Measurements from ENCODE around the gene NEU1. TPM values are rescaled to one million over a fixed set of nuclear protein-coding genes. Genes with fewer than 3 reads are reported as not detected.

Gene NEU1
- total RNA-seq, 1 donor from 2014 or later: 21.6 TPM

DNA sequence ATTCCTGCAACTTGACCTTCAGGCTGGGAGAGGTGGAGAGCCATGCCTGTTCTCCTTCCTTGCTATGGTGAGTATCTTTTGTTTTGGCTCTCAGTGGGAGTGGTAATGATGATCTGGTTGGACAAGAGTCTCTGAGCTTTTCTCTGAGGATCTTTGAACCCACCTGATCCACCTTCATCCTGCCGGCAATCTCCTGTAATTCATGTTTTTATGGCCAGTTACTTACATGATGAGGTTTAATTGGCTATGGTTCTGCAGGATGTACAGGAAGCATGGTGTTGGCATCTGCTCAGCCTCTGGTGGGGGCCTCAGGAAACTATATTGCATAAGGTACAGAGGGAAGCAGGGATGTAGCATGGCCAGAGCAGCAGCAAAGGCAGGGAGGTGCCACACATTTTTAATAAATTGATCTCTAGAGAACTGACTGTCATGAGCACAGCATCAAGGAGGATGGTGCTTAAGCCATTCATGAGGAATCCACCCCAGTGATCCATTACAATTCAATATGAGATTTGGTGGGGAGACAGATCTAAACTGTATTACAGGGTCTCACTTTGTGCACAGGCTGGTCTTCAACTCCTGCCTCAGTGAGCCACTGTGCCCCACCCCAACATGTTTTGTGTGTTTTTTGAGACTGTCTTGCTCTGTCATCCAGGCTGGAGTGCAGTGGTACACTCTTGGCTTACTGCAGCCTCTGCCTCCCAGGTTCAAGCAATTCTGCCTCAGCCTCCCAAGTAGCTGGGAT is 25.1 kb downstream of the NEU1 start:
- no peak for DNase-seq (ENCODE audit: low spot score in 2 of 2)

GRCh38 chr6:31836474-31837368 is 25.9 kb downstream of the NEU1 start:
- peaks cover 15 to 34% of the 10 kb centered on the region in 2 donors for H3K4me1 ChIP-seq

More for the DNA sequence above, 25.1 kb downstream of the NEU1 start:
- H3K9me3 ChIP-seq: no peaks in the 10 kb centered on the region
- TF ChIP-seq, protein P1, sequence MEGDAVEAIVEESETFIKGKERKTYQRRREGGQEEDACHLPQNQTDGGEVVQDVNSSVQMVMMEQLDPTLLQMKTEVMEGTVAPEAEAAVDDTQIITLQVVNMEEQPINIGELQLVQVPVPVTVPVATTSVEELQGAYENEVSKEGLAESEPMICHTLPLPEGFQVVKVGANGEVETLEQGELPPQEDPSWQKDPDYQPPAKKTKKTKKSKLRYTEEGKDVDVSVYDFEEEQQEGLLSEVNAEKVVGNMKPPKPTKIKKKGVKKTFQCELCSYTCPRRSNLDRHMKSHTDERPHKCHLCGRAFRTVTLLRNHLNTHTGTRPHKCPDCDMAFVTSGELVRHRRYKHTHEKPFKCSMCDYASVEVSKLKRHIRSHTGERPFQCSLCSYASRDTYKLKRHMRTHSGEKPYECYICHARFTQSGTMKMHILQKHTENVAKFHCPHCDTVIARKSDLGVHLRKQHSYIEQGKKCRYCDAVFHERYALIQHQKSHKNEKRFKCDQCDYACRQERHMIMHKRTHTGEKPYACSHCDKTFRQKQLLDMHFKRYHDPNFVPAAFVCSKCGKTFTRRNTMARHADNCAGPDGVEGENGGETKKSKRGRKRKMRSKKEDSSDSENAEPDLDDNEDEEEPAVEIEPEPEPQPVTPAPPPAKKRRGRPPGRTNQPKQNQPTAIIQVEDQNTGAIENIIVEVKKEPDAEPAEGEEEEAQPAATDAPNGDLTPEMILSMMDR (IDR thresholded peaks at IDR 0.05): no peak
- H3K27ac ChIP-seq: peak overlapping the region; percentile 84 to 90
- intact Hi-C loops (cut with DNase I): loop anchor here (10.0 kb wide), 1 partner anchor 293 kb away; the partner anchor contains the start of genes ATP6V1G2, DDX39B and NFKBIL1
- H3K27me3 ChIP-seq: no peaks in the 10 kb centered on the region
- peaks cover 33 to 48% of the 10 kb centered on the region in 2 donors for H3K36me3 ChIP-seq
- peak overlapping the region in 1 of 2 donors; percentile 80 for H3K4me3 ChIP-seq
- H3K4me1 ChIP-seq: peaks cover 13 to 32% of the 10 kb centered on the region in 2 donors

DNA sequence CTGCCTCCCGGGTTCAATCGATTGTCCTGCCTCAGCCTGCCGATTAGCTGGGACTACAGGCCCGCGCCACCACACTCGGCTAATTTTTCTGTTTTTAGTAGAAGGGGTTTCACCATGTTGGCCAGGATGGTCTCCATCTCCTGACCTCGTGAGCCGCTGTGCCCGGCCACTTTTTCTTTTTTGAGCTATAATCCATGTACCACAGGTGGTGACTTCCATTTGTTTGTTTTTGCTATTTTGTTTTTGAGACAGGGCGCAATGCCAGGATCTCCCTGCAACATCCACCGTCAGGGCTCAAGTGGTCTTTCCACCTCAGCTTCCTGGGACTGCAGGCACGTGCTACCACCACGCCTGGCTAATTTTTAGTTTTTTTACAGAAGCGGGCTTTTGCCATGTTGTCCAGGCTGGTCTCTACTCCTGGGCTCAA is 26.6 kb downstream of the NEU1 start:
- DNase-seq (ENCODE audit: low spot score in 2 of 2): no peak
- TF ChIP-seq, protein P1 (IDR thresholded peaks at IDR 0.05): no peak
- H3K9me3 ChIP-seq: no peaks in the 10 kb centered on the region
- H3K27me3 ChIP-seq: no peaks in the 10 kb centered on the region
- peaks cover 19 to 40% of the 10 kb centered on the region in 2 donors for H3K4me1 ChIP-seq
- peak overlapping the region; percentile 67 to 80 for H3K4me3 ChIP-seq
- H3K27ac ChIP-seq: peak overlapping the region; percentile 84 to 90
- peaks cover 33 to 44% of the 10 kb centered on the region in 2 donors for H3K36me3 ChIP-seq
- intact Hi-C loops (cut with DNase I): loop anchor here (10.0 kb wide), 1 partner anchor 291 kb away; the partner anchor contains the start of genes ATP6V1G2, DDX39B and NFKBIL1

More at GRCh38 chr6:31836474-31837368, 25.9 kb downstream of the NEU1 start:
- H3K27me3 ChIP-seq: no peaks in the 10 kb centered on the region
- no peaks in the 10 kb centered on the region for H3K9me3 ChIP-seq
- intact Hi-C loops (cut with DNase I): loop anchor here (10.0 kb wide), 1 partner anchor 292 kb away; the partner anchor contains the start of genes ATP6V1G2, DDX39B and NFKBIL1
- DNase-seq (ENCODE audit: low spot score in 2 of 2): no peak
- peak overlapping the region; percentile 84 to 90 for H3K27ac ChIP-seq
- H3K36me3 ChIP-seq: peaks cover 33 to 48% of the 10 kb centered on the region in 2 donors
- TF ChIP-seq, protein P1 (IDR thresholded peaks at IDR 0.05): no peak
- peak overlapping the region; percentile 67 to 80 for H3K4me3 ChIP-seq

GRCh38 chr6:31834367-31835250 is 28.0 kb downstream of the NEU1 start:
- H3K4me3 ChIP-seq: peak overlapping the region; percentile 67 to 80
- peak in 1 of 2 donors; percentile 91 for DNase-seq (ENCODE audit: low spot score in 2 of 2)
- peaks cover 21 to 43% of the 10 kb centered on the region in 2 donors for H3K4me1 ChIP-seq
- intact Hi-C loops (cut with DNase I): loop anchor here (1.0 to 10.0 kb wide), 4 partner anchors 28 to 290 kb away; partner anchors contain the start of genes ATP6V1G2, CSNK2B, DDX39B and LSM2
- H3K9me3 ChIP-seq: no peaks in the 10 kb centered on the region
- H3K36me3 ChIP-seq: peaks cover 28 to 29% of the 10 kb centered on the region in 2 donors
- H3K27me3 ChIP-seq: no peaks in the 10 kb centered on the region
- TF ChIP-seq, protein P1 (IDR thresholded peaks at IDR 0.05): no peak
- peak overlapping the region; percentile 84 to 90 for H3K27ac ChIP-seq

Measured in ascending aorta (tissue), 2 donors.